Keratinocyte (primary cell): ENCODE measurements around the gene PTS. TPM values are rescaled to one million over a fixed set of nuclear protein-coding genes. Genes with fewer than 3 reads are reported as not detected.

Source experiments
- DNase-seq: peaks from one replicate; pipeline ENCODE4 v3.0.0-alpha.2; 2011; ENCODE audit warnings: low read depth, missing footprints, low spot score
- FAIRE-seq: peaks from 2 replicates; lab custom pipeline; 2011; peaks lifted over from hg19 to GRCh38; lab: Jason Lieb, UNC
- H2AFZ ChIP-seq: 2 replicates; pipeline ENCODE4 v1.6.0; 2012; ENCODE audit warnings: low read length, control low read depth, inconsistent platforms; ENCODE audit not compliant: control insufficient read depth
- H3K27ac ChIP-seq: 2 replicates; pipeline ENCODE4 v1.5.1; 2011; ENCODE audit warnings: low read length; ENCODE audit not compliant: control insufficient read depth, insufficient read depth
- H3K27me3 ChIP-seq: 3 replicates; pipeline ENCODE4 v1.6.0; 2011; ENCODE audit warnings: low read length; ENCODE audit not compliant: control insufficient read depth, insufficient read depth; ENCODE audit errors: extremely low read depth
- H3K36me3 ChIP-seq, 2 experiments: 2 replicates in 1 of 2; 3 replicates in 1 of 2; pipeline ENCODE4 v1.5.1; 2011; ENCODE audit warnings: low read length in 2 of 2, mild to moderate bottlenecking in 1 of 2; ENCODE audit not compliant: control insufficient read depth in 2 of 2, insufficient read depth in 2 of 2; ENCODE audit errors: extremely low read depth in 1 of 2
- H3K4me1 ChIP-seq: 3 replicates; pipeline ENCODE4 v1.5.1; 2011; ENCODE audit warnings: low read length; ENCODE audit not compliant: control insufficient read depth, insufficient read depth; ENCODE audit errors: extremely low read depth
- H3K4me2 ChIP-seq: 3 replicates; pipeline ENCODE4 v1.6.0; 2011; ENCODE audit warnings: low read depth, low read length; ENCODE audit not compliant: control insufficient read depth, insufficient read depth; ENCODE audit errors: extremely low read depth
- H3K4me3 ChIP-seq, 3 experiments: fragments of 200-600 bp in 1 of 3; sonication (generic) in 1 of 3; 2 replicates in 2 of 3; 3 replicates in 1 of 3; pipeline ENCODE4 v1.5.1; 2011 to 2016; ENCODE audit warnings: low read length in 3 of 3, mild to moderate bottlenecking in 3 of 3, control low read depth in 2 of 3, inconsistent platforms in 1 of 3, low read depth in 1 of 3, mixed read lengths in 1 of 3, mixed run types in 1 of 3, moderate library complexity in 1 of 3; ENCODE audit not compliant: control insufficient read depth in 2 of 3, insufficient read depth in 2 of 3; ENCODE audit errors: extremely low read depth in 1 of 3
- H3K79me2 ChIP-seq: 2 replicates; pipeline ENCODE4 v1.6.0; 2012; ENCODE audit warnings: low read length; ENCODE audit not compliant: control insufficient read depth, insufficient read depth
- H3K9ac ChIP-seq: 3 replicates; pipeline ENCODE4 v1.6.0; 2011; ENCODE audit warnings: low read length; ENCODE audit not compliant: control insufficient read depth, insufficient read depth; ENCODE audit errors: extremely low read depth
- H3K9me1 ChIP-seq: 3 replicates; pipeline ENCODE4 v1.6.0; 2011; ENCODE audit warnings: low read length; ENCODE audit not compliant: control insufficient read depth, insufficient read depth; ENCODE audit errors: extremely low read depth
- H3K9me3 ChIP-seq: 2 replicates; pipeline ENCODE4 v1.5.1; 2012; ENCODE audit warnings: low read depth, low read length; ENCODE audit not compliant: control insufficient read depth
- H4K20me1 ChIP-seq: 3 replicates; pipeline ENCODE4 v1.6.0; 2011; ENCODE audit warnings: low read length; ENCODE audit not compliant: control insufficient read depth, insufficient read depth; ENCODE audit errors: extremely low read depth
- EZH2 ChIP-seq: IDR thresholded peaks from one replicate; pipeline ENCODE4 v1.6.1; 2012; ENCODE audit warnings: inconsistent platforms, mild to moderate bottlenecking, low read length, moderate library complexity
- dilution Hi-C: fragments of 300-500 bp; cut with MboI; formaldehyde crosslinking; loops from one replicate; pipeline ENCODE4 v1.7.0; 2020; ENCODE audit warnings: low sequenced_read_pairs; ENCODE audit not compliant: extremely low pct_ligation_motif_present
- polyA plus RNA-seq, 5 experiments: library from polyadenylated mRNA; depleted of rRNA in 3 of 5; stranded (reverse) in 3 of 5; stranded (forward) in 1 of 5; unstranded in 1 of 5; fragments of >200 nt; gene quantifications; 1 replicate in 1 of 5; 2 replicates in 3 of 5; 3 replicates in 1 of 5; pipeline versions ENCODE4 v1.2.1 to v1.2.3, GENCODE V29; 2011 to 2012; ENCODE audit warnings: missing spikeins in 2 of 5, low read depth in 1 of 5, low replicate concordance in 1 of 5
- TF ChIP-seq, protein P1 (sequence below), 3 experiments: IDR thresholded peaks in 1 of 3; conservative IDR thresholded peaks in 1 of 3; optimal IDR thresholded peaks in 1 of 3; 2 replicates in 2 of 3; 3 replicates in 1 of 3; pipeline versions ENCODE3 to v1.5.1; 2011; ENCODE audit warnings: low read length in 3 of 3, mild to moderate bottlenecking in 3 of 3, moderate library complexity in 2 of 3, control low read depth in 1 of 3, inconsistent platforms in 1 of 3; ENCODE audit not compliant: insufficient read depth in 2 of 3; ENCODE audit errors: extremely low read depth in 1 of 3

PTS gene
- polyA plus RNA-seq, 1 donor (not counting 4 experiments of a cell fraction or from before 2014, with no cell fraction given): 72.5 TPM

- no peak overlapping the region for H3K4me2 ChIP-seq
- no peaks in the 10 kb centered on the region for H3K36me3 ChIP-seq
- no peaks in the 10 kb centered on the region for H3K79me2 ChIP-seq
- no peak for TF ChIP-seq EZH2
- TF ChIP-seq, protein P1, sequence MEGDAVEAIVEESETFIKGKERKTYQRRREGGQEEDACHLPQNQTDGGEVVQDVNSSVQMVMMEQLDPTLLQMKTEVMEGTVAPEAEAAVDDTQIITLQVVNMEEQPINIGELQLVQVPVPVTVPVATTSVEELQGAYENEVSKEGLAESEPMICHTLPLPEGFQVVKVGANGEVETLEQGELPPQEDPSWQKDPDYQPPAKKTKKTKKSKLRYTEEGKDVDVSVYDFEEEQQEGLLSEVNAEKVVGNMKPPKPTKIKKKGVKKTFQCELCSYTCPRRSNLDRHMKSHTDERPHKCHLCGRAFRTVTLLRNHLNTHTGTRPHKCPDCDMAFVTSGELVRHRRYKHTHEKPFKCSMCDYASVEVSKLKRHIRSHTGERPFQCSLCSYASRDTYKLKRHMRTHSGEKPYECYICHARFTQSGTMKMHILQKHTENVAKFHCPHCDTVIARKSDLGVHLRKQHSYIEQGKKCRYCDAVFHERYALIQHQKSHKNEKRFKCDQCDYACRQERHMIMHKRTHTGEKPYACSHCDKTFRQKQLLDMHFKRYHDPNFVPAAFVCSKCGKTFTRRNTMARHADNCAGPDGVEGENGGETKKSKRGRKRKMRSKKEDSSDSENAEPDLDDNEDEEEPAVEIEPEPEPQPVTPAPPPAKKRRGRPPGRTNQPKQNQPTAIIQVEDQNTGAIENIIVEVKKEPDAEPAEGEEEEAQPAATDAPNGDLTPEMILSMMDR (optimal IDR thresholded peaks at IDR 0.05 in 1 of 3, IDR thresholded peaks at IDR 0.05 in 1 of 3, conservative IDR thresholded peaks at IDR 0.05 in 1 of 3; ENCODE audit: extremely low read depth in 1 of 3, insufficient read depth in 2 of 3, low read length in 3 of 3): no peak
- H4K20me1 ChIP-seq: no peaks in the 10 kb centered on the region
- H3K9me3 ChIP-seq: no peaks in the 10 kb centered on the region
- no peak for FAIRE-seq
- no peak for DNase-seq
- H2AFZ ChIP-seq: no peak overlapping the region
- no peaks in the 10 kb centered on the region for H3K9me1 ChIP-seq
- peaks cover 8% of the 10 kb centered on the region for H3K4me1 ChIP-seq
- dilution Hi-C loops: no loop called here
- no peak overlapping the region for H3K4me3 ChIP-seq
- no peaks in the 10 kb centered on the region for H3K27me3 ChIP-seq
- H3K27ac ChIP-seq: no peak overlapping the region
- no peak overlapping the region for H3K9ac ChIP-seq
Observed at GRCh38 chr11:112178428-112178827, 47.8 kb upstream of the PTS start.

GRCh38 chr11:112178936-112179335 is 47.3 kb upstream of the PTS start:
- Histone ChIP-seq H3K4me3 (no peak overlapping the region), H3K79me2 (no peaks in the 10 kb centered on the region), H3K27ac (no peak overlapping the region), H3K9me1 (no peaks in the 10 kb centered on the region), H3K9ac (no peak overlapping the region), H3K4me1 (peaks cover 8% of the 10 kb centered on the region), H3K27me3 (no peaks in the 10 kb centered on the region), H3K9me3 (no peaks in the 10 kb centered on the region), H4K20me1 (no peaks in the 10 kb centered on the region), H3K4me2 (no peak overlapping the region), H2AFZ (no peak overlapping the region), H3K36me3 (no peaks in the 10 kb centered on the region)
- FAIRE-seq (no peak), DNase-seq (no peak)
- dilution Hi-C loops: no loop called here
- TF ChIP-seq, protein P1 (optimal IDR thresholded peaks at IDR 0.05 in 1 of 3, IDR thresholded peaks at IDR 0.05 in 1 of 3, conservative IDR thresholded peaks at IDR 0.05 in 1 of 3; ENCODE audit: extremely low read depth in 1 of 3, insufficient read depth in 2 of 3, low read length in 3 of 3): no peak
- TF ChIP-seq EZH2: no peak
